GM19467 (cell line): Measurements from ENCODE around the gene THOC2.
"Not testable (repeated sequence)": the region's sequence is repeated elsewhere in the genome, so short reads cannot be mapped to it uniquely, and the experiment has no call there.

Experiments used
- ATAC-seq: cut with Tn5 transposase; IDR thresholded peaks from one replicate; pipeline ENCODE4 v1.9.1; 2021; ENCODE audit warnings: mild to moderate bottlenecking, moderate library complexity; ENCODE audit not compliant: unreplicated experiment

The THOC2 gene

DNA sequence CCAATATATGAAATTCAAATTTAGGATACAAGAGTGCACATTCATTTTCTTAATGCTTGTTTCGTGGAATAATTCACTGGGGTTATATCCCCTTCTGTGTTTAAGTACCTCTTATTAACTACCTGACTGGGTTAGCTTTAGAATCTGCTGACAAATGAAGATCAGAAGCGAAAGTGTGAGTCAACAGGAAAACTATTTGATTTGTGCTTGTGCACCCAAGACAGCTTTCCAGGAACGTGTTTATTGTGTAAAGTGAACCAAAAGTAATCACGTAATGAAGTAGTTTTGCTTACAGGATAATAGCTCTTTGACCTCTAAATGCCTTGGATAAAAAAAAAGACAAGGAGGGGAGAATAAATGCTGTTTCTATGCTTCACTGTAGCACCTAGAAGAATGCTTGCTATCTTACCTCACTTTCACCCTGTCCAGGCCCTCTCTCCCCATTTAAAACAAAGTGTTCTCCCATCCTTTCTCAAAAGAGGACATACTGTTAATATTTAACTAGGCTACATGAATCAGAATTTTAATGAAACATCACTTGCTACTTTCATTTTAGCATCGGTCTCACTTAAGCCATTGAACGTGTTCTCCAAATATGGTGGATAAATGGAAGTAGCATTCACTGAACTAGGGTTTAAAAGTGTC lies 141.9 kb downstream of the THOC2 start:
- no peak for ATAC-seq

DNA sequence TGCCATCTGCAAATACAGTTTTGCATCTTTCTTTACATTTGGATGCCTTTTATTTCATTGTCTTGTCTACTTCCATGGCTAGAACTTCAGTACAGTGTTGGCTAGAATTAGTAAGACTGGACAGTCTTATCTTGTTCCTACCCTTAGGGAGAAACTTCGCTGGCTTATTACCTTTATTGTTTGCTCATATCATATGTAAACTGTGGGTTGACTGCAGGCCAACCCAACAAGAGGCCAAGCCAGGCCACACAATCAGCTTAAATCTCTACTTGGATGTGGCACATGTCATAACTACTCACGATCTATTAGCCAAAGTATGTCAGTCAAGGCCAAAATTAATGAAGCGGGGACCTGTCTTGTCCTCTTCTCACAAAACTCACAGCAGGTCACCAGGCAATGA lies 144.1 kb downstream of the THOC2 start:
- no peak for ATAC-seq

DNA sequence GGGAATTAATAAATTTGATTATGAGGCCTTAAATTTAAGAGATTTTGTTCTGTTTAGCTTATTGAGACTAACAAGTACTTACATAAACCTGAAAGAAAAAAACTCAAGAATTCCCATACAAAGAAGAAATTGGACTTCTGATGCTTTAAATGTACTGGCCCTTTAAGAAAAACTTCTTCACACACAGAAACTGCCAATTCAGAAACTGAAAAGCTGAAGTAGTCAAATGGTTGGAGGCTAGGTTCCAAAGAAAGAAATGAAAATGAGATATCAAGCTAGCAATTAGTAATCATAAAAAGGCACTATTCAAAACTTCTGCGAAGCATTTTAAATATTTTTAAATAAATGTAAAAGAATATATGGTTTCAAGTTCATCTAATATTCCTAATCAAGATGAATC lies 151.3 kb downstream of the THOC2 start:
- ATAC-seq = no peak

DNA sequence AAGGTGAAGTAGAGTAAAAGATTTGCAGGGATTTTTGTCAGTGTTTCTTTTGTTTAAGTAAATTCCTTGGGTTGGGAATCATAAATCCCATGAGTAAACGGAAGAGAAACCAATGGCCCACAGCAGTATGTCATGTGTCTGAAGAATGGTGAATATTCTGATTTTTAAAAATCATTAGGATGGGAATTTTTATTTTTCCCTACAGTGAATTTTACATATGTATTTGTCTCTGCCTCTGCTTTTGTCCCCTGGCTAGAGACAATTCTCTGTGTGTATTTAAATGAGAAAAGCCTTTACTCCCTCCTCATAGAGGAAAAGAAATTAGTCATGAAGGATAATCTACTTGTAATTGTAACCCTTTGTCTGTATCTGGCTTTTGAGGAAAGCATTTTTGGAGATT lies 152.1 kb downstream of the THOC2 start:
- ATAC-seq = no peak

DNA sequence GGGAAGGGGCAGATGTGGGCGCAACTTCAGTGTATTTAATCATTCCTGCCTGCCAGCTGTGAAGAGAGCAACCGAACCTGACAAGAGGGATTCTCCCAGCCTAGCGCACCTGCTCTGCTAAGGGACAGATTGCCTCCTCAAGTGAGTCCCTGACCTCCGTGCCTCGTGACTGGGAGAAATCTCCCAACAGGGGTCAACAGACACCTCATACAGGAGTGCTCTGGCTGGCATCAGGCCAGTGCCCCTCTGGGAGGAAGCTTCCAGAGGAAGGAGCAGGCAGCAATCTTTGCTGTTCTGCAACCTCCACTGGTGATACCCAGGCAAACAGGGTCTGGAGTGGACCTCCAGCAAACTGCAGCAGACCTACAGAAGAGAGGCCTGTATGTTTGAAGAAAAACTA lies 158.8 kb downstream of the THOC2 start:
- ATAC-seq = not testable (repeated sequence)

DNA sequence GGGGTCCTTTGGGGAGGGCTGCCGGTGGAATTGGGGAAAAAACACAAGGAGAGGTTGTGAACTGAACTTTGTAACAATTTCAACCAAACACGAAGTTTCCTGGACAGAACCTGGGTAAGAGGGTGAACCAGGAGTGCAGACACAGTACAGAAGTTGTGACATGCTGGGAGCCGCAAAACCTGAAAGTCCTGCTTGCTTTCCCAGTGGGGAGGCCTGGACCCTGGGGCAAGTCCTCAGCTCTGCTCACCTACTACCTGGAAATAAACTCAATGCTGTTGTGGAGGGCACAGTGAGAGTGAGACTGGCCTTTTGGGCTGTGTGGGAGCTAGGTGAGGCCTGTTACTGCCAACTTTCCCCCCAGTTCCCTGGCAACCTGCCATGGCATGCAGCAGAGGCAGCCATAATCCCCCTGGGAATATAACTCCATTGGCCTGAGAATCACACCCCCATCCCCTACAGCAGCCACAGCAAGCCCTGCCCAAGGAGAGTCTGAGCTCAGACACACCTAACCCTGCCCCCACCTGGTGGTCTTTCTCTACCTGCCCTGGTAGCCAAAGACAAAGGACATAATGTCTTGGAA lies 162.8 kb downstream of the THOC2 start:
- ATAC-seq = no peak

DNA sequence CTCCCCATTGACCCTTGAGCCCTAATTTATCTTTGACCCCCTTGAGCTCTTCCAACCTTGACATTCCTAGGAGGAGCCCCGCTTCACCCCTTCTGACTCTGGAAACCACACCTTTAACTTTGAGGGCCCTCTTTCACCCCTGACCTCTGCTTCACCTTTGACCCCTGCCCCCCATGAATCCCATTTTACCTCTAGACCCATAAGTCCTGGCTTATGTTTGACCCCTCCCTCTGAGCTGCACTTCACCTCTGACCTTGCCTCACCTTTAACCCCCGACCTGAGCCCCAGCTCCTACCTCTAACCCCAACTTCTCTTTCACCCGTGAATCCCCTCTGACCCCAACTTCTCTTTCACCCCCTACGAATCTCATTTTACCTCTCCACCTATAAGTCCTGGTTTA lies 169.7 kb downstream of the THOC2 start:
- no peak for ATAC-seq

DNA sequence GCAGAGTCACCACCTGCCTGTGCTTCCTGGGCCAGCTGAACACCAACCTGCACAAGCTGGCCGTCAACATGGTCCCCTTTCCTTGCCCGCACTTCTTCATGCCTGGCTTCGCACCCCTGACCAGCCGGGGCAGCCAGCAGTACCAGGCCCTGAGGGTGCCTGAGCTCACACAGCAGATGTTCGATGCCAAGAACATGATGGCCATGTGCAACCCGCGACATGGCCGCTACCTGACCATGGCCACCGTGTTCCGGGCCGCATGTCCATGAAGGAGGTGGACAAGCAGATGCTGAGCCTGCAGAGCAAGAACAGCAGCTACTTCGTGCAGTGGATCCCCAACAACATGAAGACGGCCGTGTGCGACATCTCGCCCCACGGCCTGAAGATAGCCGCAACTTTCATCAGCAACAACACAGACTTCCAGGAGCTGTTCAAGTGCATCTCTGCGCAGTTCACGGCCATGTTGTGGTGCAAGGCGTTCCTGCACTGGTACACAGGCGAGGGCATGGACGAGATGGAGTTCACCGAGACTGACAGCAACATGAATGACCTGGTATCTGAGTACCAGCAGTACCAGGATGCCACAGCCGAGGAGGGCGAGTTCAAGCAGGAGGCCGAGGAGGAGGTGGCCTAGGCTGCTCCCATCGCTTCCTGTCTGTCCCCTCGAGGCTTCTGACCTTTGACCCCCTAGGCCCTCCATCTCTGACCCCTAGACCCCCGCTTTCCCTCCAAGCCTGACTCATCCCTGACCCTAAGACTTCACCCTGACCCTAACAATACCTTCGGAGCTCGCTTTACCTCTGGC lies 170.3 kb downstream of the THOC2 start:
- ATAC-seq = no peak

DNA sequence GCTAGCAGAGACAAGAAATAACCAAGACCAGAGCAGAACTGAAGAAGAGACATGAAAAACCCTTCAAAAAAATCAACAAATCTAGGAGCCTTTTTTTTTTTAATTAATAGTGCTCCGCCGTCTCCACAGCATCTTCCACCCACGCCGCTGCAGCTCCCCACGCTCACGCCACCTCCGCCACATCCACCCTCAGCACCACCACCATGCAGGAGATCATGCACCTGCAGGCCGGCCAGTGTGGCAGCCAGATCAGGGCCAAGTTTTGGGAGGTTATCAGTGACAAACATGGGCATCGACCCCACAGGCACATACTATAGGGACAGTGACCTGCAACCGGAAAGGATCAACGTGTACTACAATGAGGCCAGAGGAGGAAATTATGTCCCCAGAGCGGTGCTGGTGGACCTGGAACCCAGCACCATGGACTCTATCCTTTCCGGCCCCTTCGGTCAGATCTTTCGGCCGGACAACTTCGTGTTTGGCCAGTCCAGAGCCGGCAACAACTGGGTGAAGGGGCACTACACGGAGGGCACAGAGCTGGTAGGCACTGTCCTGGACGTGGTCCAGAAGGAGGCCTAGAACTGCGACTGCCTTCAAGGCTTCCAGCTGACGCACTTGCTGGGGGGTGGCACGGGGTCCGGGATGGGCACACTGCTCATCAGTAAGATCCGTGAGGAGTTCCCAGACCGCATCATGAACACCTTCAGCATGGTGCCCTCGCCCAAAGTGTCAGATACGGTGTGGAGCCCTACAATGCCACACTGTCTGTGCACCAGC lies 171.2 kb downstream of the THOC2 start:
- ATAC-seq = no peak

DNA sequence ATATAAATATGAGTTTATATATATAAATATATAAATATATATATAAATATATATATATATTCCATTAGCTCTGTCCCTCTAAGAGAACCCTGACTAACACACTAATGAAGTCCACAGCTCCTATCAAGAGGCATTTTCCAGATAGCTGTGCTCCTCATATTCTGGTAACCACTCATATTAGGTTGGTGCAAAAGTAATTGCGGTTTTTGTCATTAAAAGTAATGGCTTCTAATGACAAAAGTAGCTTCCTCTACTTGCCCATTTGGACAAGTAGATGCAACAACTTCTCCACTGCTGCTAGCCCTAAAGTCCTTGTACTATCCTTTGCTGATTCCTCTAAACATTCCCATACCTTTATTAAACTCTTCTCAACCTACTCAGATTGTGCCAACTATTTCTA lies 182.0 kb downstream of the THOC2 start:
- ATAC-seq = no peak
